Measurements from ENCODE around the gene SPRR1A. TPM values are rescaled to one million over a fixed set of nuclear protein-coding genes. Genes with fewer than 3 reads are reported as not detected.

The SPRR1A gene, protein sequence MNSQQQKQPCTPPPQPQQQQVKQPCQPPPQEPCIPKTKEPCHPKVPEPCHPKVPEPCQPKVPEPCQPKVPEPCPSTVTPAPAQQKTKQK
- not detected for total RNA-seq

DNA sequence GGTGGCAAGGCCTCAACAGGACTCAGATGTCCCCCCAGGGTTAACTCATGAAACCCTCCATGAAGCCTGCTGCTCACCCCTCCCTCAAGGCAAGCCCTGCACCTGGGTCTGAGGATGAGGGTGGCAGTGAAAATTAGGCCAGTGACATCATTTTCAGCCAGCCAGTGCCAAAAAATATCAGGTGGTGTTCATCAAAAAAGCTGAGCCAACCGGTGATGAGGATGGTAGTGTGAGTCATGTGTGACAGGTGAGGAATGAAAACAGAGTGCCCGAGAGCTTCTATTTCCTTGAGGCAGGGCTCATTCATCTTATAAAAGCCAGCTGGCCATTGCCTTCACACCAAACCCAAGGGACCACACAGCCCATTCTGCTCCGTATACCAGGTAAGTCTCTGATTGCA lies at the start of gene SPRR1A:
TSS of gene SPRR1A (plus strand) at position 339 of the 400 bp plus-strand sequence. CDS start 1,150 bp downstream, outside the sequence.
- TF ChIP-seq, protein P1, sequence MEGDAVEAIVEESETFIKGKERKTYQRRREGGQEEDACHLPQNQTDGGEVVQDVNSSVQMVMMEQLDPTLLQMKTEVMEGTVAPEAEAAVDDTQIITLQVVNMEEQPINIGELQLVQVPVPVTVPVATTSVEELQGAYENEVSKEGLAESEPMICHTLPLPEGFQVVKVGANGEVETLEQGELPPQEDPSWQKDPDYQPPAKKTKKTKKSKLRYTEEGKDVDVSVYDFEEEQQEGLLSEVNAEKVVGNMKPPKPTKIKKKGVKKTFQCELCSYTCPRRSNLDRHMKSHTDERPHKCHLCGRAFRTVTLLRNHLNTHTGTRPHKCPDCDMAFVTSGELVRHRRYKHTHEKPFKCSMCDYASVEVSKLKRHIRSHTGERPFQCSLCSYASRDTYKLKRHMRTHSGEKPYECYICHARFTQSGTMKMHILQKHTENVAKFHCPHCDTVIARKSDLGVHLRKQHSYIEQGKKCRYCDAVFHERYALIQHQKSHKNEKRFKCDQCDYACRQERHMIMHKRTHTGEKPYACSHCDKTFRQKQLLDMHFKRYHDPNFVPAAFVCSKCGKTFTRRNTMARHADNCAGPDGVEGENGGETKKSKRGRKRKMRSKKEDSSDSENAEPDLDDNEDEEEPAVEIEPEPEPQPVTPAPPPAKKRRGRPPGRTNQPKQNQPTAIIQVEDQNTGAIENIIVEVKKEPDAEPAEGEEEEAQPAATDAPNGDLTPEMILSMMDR (IDR thresholded peaks at IDR 0.05): no peak
- no peaks in the 10 kb centered on the region for H3K4me1 ChIP-seq
- no peak within 1 kb of the TSS for H3K4me3 ChIP-seq
- no peaks in the 10 kb centered on the region for H3K9me3 ChIP-seq
- H3K36me3 ChIP-seq: no peaks in the 10 kb centered on the region
- H3K9ac ChIP-seq (ENCODE audit: low read depth in 2 of 2, low read length in 2 of 2): no peak within 1 kb of the TSS
- no peak for DNase-seq
- H3K27me3 ChIP-seq: no peaks in the 10 kb centered on the region
- no peak within 1 kb of the TSS for H3K27ac ChIP-seq
- intact Hi-C loops (cut with DNase I): no loop called here

GRCh38 chr1:152940614-152941013 lies 43.3 kb upstream of the SPRR1A start:
- Histone ChIP-seq H3K9ac (ENCODE audit: low read depth in 2 of 2, low read length in 2 of 2) (no peak overlapping the region), H3K27me3 (no peaks in the 10 kb centered on the region), H3K4me1 (no peaks in the 10 kb centered on the region), H3K9me3 (no peaks in the 10 kb centered on the region), H3K36me3 (no peaks in the 10 kb centered on the region), H3K4me3 (no peak overlapping the region), H3K27ac (no peak overlapping the region)
- intact Hi-C loops (cut with DNase I): no loop called here
- DNase-seq: no peak
- TF ChIP-seq, protein P1 (IDR thresholded peaks at IDR 0.05): no peak

DNA sequence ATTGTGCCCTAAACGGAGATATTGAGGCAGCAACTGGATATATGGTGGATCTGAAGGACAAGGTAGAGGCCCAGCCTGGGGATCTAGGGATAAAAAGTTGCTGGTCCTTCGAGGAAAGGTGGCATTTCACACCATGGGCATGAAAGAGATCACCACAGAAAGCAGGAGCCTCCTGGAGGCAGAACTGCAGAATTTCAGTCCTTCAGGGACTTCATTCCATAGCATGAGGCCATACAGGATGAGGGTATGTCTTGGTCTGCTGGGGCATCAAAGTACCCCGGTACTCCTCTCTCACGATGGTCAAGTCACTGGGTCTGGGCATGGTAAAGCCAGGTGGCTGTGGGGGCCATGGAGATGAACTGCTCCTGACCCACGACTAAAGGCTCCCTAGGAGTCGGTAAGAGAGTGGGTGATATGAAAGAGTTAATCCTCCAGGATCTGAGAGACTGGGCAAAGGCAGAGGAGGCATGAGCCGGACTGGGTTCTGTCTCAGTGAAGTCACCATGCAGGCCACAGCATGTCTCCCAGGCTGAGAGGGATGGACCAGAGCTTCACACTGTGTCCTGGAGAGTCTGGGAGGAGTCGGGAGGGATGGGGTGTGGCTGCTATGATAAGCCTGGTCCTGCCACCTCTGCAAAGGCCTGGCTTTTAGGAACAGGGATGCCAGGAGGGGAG lies 42.7 kb upstream of the SPRR1A start:
- Histone ChIP-seq H3K4me3 (no peak overlapping the region), H3K4me1 (no peaks in the 10 kb centered on the region), H3K9me3 (no peaks in the 10 kb centered on the region), H3K27me3 (no peaks in the 10 kb centered on the region), H3K27ac (no peak overlapping the region), H3K9ac (ENCODE audit: low read depth in 2 of 2, low read length in 2 of 2) (no peak overlapping the region), H3K36me3 (no peaks in the 10 kb centered on the region)
- TF ChIP-seq, protein P1 (IDR thresholded peaks at IDR 0.05): no peak
- no peak for DNase-seq
- intact Hi-C loops (cut with DNase I): no loop called here

DNA sequence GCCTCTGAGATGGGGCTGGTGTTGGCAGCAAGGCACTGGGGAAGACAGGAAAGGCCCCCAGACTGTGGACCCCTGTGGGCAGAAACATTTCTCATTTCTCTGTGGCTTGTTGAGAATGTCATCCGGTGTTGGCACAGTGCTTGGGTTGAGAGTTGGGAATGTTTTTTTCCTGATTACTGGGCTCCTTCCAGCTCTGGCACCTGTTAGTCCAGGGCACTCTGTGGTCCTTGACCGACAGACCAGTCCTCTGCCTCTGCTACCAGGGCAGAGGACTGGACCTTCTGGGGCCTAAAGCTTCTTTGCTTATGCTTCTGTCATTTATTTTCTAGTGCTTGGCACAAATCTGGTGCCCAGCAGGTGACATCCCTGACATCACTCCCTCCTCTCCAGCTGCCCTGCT lies 41.7 kb upstream of the SPRR1A start:
- no peak overlapping the region for H3K27ac ChIP-seq
- intact Hi-C loops (cut with DNase I): no loop called here
- H3K36me3 ChIP-seq: no peaks in the 10 kb centered on the region
- no peaks in the 10 kb centered on the region for H3K9me3 ChIP-seq
- H3K27me3 ChIP-seq: no peaks in the 10 kb centered on the region
- H3K4me3 ChIP-seq: no peak overlapping the region
- no peak for DNase-seq
- H3K9ac ChIP-seq (ENCODE audit: low read depth in 2 of 2, low read length in 2 of 2): no peak overlapping the region
- TF ChIP-seq, protein P1 (IDR thresholded peaks at IDR 0.05): no peak
- H3K4me1 ChIP-seq: no peaks in the 10 kb centered on the region

GRCh38 chr1:152946248-152946647 lies 37.6 kb upstream of the SPRR1A start:
- Histone ChIP-seq H3K9me3 (no peaks in the 10 kb centered on the region), H3K4me1 (no peaks in the 10 kb centered on the region), H3K27ac (no peak overlapping the region), H3K27me3 (no peaks in the 10 kb centered on the region), H3K36me3 (no peaks in the 10 kb centered on the region), H3K4me3 (no peak overlapping the region), H3K9ac (ENCODE audit: low read depth in 2 of 2, low read length in 2 of 2) (no peak overlapping the region)
- intact Hi-C loops (cut with DNase I): no loop called here
- TF ChIP-seq, protein P1 (IDR thresholded peaks at IDR 0.05): no peak
- DNase-seq: no peak

Data from colonic mucosa (tissue), 4 donors.